Fibroblast of peridontal ligament (primary cell): ENCODE measurements around the gene GDPD4.

ENCODE experiments used
- DNase-seq: peaks from one replicate; pipeline ENCODE4 v3.0.0-alpha.2; 2010; ENCODE audit errors: extremely low read depth

The GDPD4 gene

DNA sequence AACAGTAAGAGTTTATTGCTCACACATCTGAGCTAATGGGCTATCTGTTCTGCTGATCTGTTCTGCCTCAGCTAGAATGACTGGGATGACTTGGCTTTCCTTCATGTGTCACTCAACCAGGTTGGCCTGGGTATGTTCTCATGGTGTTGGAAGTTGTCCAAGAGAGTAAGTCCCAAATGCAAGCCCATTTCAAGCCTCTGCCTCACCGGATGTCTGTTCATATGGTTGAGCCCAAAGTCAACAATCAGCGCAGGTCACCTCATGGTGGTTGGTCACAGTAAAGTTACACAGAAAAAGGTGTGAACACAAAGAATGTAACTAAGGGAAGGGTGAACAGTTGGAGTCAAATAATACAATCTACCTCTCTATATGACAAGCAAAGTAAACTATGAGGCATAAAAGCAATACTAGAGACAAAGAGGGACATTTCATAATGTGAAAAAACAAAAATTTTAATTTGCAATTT is 1.9 kb downstream of the GDPD4 start:
- DNase-seq: no peak

DNA sequence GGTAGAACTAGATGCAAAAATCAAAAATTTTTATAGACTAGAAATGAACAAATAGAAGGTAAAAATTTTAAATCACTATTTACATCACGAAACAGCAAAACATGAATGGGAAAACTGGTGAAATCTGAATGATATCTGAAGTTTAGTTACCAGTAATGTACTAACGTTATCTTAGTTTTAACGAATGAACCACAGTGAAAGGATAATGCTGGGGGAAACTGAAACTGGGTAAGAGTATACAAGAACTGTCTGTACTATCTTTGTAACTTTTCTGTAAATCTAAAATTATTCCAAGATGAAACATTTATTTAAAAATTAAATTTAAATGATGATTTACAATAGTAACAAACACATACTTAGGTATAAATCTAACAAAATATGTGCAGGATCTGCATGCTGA is 7.4 kb downstream of the GDPD4 start:
- no peak for DNase-seq

DNA sequence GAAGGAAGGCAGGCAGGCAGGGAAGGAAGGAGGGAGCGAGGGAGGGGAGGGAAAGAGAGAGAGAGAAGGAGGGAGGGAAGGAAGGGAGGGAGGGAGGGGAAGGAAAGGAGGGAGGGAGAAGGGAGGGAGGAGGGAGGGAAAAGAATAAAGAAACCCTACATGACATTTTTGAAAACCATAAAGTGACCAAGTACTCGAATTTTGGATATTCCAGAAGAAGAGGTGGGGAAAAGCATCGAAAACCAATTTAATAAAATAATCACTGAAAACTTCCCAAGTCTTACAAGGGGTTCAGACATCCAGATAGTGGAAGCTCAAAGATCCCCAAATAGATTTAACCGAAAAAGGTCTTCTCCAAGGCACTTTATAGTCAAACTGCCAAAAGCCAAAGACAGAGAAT is 11.7 kb downstream of the GDPD4 start:
- no peak for DNase-seq

DNA sequence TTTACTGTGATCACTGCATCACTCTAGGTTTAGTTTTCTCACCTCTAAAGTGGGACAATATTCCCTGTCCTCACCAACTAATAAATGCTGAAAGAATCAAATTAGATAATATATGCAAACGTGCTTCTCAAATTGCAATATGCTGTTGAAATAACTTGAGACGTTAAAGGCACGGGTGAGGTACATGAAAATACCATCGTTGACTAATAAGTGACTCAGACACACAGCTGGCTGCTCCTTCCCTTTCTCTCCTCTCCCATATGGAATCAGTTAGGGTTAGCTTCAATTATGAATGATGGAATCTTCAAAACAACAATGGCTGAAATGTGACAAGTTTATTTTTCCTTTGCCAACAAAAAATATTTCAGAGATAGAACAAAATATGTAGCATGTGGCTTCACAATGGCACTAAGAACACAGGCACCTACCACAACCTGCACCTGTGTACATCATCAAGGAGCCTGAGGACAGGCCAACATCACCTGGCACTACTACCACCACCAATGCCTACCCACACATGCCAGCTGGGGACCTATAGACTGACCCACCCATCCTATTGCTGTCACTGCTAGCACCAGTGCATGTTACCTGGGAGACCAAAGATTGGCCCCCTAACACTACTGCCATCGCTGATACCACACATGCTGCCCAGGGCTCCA is 13.7 kb downstream of the GDPD4 start:
- peak; percentile 95 for DNase-seq

DNA sequence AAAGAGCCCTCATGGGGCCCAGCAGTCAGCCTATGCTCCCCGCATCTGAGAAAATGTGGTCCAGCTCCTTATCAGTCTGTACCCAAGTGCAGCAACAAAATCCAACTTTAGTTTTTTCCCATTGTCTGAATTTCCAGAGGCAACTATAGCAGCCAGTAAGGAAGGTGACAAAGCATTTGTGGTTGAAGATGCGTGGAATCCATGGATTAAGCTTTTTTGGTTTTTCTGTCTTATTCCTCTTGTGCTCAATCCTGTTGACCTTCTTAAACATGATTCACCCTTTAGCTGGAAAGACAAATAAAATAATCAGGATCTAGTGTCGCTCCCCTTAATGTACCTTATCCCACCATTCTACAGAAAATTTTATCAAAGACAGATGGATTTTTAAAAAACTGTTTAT is 14.3 kb downstream of the GDPD4 start:
- no peak for DNase-seq

DNA sequence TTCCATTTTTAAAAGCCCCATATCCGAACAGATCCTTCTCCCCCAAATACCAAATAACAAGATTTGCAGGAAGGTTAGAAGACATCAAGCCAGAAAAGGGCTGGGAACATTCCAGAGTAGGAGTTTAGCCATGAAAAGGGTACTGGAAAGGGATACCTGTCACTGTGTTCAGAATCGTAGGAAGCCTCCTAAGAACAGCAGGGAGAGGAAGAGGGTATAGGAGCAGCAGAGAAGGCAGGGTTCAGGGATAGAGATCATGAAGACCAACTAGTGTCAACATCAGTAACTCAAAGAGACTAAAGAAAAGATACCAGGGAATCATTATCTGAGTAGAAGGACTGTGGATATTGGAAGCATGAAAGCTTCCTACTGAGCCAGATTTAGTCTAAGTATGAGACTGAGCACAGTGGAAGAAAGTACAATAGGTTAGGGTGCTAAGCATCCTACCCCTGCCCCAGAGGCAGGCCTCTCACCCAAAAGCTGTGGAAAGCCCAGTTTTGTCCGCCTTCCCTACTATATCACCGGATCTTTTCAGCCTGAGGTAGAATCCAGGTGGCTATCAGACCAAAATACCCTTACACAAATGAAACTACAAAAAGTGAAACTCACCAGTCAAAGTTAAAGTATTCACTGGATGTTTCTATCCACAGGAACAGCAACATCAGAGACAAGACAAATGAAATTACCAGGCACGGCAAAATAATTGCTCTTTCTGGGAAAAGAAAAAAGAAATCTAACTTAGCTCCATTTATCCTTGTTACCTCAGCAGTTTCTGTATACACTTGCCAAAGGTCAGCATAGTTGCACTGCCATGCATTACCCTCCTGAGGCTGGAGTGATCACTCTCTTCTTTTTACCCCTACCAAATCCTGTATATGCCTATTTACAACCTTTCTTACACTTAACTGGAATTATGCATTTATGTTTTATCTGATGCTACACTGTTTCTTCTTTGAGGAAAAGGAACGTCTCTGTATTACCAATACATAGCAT is 16.7 kb downstream of the GDPD4 start:
- DNase-seq: no peak

DNA sequence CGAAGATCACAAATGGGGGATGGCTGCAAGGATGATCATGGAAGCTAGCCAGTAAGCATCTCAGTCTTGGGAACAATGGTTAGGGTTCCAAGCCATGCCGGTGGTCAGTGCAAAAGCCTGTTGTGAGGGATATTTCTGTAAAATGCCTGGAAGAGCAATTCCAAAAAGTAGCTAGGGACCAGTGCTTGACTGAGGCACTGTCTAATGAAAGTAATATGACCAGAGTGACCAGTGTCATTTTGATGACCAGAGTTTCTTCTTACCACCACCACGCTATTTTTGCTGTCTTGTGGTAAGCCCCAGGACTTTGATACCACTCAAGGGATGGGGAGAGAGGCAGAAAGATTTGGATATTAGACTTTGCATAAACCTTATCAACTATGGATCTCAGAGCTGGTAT is 18.4 kb downstream of the GDPD4 start:
- no peak for DNase-seq

DNA sequence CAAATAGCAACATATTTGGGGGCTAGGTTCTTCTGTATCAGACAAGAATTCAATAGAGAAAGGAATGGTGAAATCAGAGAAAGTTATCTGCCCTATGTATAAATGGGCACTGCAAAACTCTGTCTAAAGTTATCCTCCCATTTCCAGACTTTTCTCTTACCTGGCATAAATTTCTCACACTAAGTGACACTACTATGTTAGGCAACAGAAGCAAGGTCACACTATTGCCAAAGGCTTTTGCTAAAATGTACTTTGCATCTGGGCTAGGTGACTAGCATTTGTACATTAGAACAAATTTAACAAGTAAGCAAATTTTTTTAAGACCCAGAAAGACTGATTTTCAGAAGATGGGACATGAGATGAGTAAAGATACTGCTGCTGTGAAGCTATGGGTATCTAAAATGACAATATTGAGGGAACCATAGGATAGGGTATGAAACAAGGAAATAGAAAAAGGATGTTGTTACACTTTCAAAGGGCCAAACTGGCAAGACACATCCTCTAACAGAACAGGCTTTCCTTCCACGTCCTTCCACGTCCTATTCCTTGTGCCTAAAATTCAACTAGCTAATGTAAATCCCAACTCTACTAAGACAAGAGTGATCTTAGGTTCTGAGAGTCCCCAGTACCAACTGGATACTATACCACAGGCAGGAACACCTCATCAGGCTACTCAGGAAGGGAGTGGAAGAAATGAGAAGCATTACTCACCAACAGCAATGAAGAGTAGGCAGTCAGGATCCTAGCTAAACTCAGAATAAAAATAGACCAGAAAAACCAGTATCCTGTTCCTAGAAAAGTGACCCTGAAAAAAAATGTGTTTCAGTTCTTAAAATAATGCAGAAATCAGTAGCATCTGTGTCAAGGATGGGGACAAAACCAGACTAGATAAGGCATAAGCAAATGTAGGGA is 22.6 kb downstream of the GDPD4 start:
- DNase-seq: peak; percentile 30

DNA sequence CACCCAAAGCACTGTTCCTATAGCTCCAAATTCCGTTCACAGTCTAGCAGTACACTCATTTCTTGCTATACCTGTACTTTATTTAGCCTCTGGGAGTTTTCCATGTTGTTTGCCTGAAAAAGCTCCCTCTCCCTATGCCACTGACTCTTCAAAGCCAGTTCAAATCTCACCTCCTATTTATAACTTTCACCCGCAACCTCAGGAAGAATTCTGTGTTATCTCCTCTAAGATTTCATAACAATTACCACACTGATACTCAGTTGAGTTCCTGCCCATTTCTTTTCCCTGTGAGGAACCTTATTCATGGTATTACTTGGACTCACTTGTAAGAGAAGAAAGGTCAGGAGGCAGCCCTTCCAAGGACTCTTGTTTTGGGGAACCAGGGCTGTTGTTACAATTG is 25.2 kb downstream of the GDPD4 start:
- no peak for DNase-seq

DNA sequence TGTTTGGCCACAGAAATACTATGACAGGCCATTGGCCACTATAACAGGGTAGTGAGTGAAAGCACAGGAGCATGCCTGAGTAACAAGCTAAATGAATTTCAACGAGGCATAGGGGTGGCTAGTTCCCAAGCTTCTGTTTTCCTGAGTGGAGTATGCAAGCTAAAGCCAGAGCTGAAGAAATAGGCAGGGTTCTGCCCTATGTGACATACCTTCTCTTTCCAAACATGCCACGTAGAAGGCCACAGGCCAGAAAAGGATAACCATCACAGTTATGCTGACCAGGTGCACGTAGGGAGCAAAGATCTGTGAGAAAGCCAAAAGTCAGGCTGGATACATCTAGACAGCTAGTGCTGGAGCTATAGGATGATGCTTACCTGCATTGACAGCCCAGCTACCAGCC is 30.6 kb downstream of the GDPD4 start:
- no peak for DNase-seq

DNA sequence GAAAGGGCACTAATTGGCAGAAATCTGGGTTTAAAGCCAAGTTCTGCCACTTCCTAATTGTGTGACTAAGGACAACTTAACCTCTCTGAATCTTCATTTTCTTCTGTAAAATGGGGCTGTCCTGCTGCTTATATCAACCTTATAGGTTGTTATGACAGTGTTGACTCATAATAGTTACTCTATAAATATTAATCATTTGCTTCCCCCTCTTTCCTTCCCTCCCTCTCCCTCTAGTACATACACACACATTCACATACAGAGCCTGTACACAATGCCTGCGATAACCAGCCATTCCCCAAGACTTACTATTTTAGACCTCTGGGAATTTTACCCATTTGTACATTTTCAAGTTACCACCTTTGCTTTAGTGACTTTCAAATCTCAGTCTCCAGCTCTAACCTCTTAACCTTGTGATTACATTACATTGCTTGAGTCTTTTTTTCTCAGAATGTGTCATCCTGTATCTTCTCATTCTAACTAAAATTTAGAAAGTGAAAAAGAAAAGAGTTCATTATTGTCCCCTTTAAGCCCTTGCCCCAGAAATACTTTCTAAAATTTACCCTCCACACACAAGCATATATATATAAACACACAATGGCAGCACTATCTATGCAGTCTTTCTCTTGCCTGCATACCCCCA is 31.9 kb downstream of the GDPD4 start:
- no peak for DNase-seq

DNA sequence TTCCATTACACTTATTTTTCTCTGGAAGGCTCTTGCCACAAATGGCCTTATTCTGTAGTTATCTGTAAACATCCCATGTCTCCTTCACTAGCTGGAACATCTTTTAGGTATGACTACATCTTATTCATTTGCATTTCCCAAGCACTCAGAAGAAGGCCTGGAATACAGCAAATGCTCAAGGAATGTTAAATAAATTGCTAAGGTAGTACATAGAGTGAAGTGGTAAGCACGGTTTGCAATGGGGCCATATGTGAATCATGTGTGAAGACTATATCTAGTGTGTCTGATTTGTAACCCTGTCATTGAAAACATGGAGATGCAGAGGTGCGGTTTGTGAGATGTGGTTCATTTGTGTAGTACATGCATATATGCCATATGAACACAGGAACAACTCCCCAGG is 33.5 kb downstream of the GDPD4 start:
- DNase-seq: peak; percentile 49

DNA sequence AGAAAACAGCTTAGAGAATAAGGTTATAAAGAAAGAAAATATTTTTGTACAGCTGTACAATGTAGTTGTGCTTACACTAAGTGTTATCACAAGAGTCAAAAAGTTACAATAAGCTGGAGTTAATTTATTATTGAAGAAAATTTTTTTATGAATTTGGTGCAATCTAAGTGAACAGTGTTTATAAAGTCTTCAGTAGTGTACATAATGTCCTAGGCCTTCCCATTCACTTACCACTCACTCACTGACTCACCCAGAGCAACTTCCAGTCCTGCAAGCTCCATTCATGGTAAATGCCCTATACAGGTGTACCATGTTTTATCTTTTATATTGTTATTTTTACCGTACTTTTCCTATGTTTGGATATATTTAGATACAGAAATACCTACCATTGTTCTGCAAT is 34.7 kb downstream of the GDPD4 start:
- no peak for DNase-seq

DNA sequence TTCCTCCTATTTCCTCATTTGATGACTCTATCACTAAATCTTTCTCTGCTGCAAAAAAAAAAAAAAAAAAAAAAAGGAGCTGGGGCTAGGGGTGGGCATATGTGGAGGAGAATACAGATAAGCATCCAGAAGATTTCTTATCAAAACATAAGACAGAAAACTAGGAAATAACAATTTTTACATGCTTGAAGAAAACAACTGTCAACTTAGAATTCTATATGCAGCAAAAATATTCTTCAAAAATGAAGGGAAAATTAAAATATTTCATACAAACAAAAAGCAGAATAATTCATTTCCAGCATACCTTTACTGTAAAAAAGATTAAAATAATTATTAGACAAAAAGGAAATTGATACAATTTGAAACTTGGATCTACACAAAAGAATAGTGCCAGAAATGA is 38.7 kb downstream of the GDPD4 start:
- no peak for DNase-seq

DNA sequence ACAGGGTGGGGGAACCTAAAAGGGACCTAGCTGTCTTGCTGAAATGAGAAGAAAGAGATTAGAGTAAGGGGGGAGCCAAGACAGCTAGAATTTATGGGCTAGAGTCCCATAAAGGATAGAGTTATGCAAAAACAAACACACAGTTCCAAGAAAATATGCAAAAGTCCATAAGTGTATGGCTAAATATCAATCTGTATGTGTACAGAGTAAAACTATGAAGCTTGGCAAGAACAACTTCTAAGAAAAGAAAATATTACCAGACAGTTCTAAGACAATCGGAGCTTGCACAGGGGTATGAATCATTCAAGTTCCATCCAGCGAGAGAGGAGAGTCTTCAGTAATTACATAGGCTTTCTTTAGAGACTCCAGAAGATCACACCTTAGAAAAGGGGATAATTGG is 41.8 kb downstream of the GDPD4 start:
- DNase-seq: peak; percentile 73

DNA sequence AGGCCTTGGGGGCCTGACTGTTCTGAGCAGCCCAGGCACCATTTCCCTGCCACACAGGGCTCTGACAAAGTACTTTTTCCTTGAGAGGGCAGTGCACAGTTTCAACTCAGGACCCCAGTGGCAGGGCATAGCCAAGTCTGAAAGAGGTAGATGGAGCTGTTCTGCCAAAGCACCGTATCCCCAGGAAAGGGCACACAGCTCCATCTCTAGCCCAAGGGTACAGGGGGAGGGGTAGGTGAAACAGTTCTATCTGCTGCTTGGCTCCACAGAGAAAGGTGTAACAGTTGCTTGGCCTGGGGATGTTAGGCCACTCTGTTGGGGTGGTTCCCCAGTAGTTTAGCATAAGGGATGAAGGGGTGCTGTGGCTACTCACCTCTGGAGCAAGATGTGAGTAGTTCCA is 47.8 kb downstream of the GDPD4 start:
- DNase-seq: no peak

DNA sequence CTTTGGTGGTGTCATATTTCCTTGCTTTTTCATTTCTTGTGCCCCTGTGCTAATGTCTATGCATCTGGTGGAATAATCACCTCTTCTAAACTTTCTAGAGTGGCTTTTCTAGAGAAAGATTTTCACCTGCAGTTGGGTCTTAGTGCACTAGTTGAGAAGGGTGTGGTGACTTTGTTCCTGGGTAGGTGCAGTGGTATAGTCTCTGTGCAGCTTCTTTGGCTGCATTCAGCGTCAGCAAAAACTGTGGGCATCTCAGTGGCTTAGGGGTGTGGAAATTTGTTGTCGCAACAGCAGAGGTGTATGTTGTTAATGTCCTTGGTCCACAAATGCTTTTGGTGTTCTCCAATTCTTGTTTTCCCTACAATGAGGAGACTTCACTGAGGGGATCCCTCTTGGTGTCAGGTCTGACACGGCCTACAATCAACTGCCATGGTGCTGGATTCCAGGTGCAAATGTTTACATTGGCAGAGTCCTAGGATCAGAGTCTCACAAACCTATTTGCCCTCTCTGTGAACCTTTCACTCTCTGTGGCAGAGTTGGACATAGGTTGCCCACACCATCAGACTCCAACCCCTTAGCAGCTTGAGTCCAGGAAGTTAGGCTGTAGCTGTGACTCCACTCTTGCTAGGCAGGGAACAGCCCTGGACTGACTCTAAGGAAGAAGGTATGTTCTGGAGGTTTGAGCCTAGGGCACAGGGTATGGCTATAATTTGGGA is 48.8 kb downstream of the GDPD4 start:
- no peak for DNase-seq

DNA sequence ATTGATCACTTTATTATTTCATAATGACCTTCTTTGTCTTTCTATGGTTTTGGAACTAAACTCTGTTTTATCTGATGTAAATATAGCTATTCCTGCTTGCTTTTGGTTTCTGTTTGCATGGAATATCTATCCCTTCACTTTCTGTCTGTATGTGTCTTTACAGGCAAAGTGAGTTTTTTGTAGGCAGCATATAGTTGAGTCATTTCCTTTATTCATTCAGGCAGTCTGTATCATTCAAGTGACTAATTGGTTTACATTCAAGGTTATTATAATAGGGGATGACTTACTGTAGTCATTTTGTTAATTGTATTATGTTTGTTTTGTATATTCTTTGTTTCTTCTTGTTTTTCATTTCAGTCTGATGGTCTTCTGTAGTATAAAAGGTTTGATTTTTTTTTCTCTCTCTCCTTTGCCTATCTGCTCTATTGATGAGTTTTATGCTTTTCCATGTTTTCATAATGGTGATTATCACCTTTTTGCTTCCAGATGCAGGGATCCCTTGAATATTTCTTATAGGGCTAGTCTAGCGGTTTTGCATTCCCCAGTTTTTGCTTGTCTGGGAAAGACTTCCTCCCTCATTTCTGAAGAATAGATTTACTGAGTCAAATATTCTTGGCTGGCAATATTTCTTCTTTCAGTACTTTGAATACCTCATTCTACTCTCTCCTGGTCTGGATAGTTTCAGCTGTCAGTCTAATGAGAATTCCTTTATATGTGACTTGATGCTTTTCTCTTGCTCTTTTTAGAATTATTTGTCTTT is 50.4 kb downstream of the GDPD4 start:
- DNase-seq: peak; percentile 37

DNA sequence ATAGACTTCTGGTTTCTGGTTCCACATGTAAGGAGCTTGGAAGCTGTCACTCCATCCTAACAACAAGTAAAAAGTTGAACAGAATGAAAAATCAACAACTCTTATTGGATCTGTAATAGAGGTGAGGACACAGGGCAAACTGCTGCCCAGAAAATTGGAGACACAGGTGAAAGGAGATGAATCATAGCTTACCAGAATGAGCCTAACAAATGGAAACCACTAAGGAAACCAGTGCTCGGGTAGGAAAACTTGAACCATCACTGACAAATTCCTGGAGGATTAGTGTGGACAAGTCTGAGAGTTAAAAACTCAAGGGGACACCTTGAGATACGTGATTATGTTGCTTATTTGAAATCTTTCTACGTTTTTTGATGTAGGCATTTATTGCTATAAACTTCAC is 52.1 kb downstream of the GDPD4 start:
- DNase-seq: no peak
